ENCODE results near the gene IMMP2L. TPM values are rescaled to one million over a fixed set of nuclear protein-coding genes. Genes with fewer than 3 reads are reported as not detected.

IMMP2L gene
- total RNA-seq, 4 donors from 2014 or later, result 23.8 to 30.0 (median 27.7) TPM

GRCh38 chr7:111438369-111439289 is 123.7 kb downstream of the IMMP2L start:
- no peak overlapping the region for H3K27ac ChIP-seq
- WGBS, 2 donors, result 72 to 79% methylated on average over 3 of the region's 3 CpGs

DNA sequence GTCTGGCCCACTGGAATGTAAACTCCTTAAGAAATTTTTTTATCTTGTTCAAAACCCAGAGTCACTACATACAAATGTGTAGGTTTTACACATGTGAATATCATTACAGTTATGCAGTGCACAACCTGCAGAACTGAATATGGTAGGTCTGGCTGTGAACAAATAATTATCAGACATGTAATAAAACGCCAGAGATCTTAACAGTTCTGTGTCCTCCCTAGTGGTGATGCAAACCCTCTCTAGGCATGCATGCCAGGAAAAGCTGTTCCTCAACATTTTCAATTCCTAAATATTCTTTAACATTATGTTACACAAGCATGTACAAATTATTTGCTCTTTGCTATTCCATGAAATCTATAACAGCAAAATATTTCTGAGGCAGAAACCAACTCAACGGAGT is 124.6 kb downstream of the IMMP2L start:
- intact Hi-C loops (cut with DNase I), result no loop called here
- WGBS, 2 donors, result 91 to 100% methylated on average over 2 of the region's 2 CpGs
- H3K9me3 ChIP-seq, result no peaks in the 10 kb centered on the region
- no peaks in the 10 kb centered on the region for H3K36me3 ChIP-seq
- no peaks in the 10 kb centered on the region for H3K4me1 ChIP-seq
- H3K27me3 ChIP-seq, result no peaks in the 10 kb centered on the region
- no peak overlapping the region for H3K27ac ChIP-seq
- TF ChIP-seq POLR2A (IDR thresholded peaks at IDR 0.05) (no peak), CTCF (IDR thresholded peaks at IDR 0.05) (no peak)
- H3K4me3 ChIP-seq (replicated peaks in 1 of 3), result no peak overlapping the region
- DNase-seq, result no peak

More at GRCh38 chr7:111438369-111439289, 123.7 kb downstream of the IMMP2L start:
- intact Hi-C loops (cut with DNase I), result no loop called here
- Histone ChIP-seq H3K27me3 (no peaks in the 10 kb centered on the region), H3K36me3 (no peaks in the 10 kb centered on the region), H3K4me3 (replicated peaks in 1 of 3) (no peak overlapping the region), H3K9me3 (no peaks in the 10 kb centered on the region), H3K4me1 (no peaks in the 10 kb centered on the region)
- no peak for TF ChIP-seq POLR2A (IDR thresholded peaks at IDR 0.05)
- no peak for TF ChIP-seq CTCF (IDR thresholded peaks at IDR 0.05)
- no peak for DNase-seq

- WGBS, 2 donors, result 100% methylated on average over 1 of the region's 1 CpG
- Histone ChIP-seq H3K9me3 (no peaks in the 10 kb centered on the region), H3K4me1 (no peaks in the 10 kb centered on the region), H3K27me3 (no peaks in the 10 kb centered on the region), H3K36me3 (no peaks in the 10 kb centered on the region), H3K4me3 (replicated peaks in 1 of 3) (no peak overlapping the region), H3K27ac (no peak overlapping the region)
- intact Hi-C loops (cut with DNase I), result no loop called here
- TF ChIP-seq CTCF (IDR thresholded peaks at IDR 0.05) (no peak), POLR2A (IDR thresholded peaks at IDR 0.05) (no peak)
- no peak for DNase-seq
Measured at GRCh38 chr7:111436608-111437007, 125.7 kb downstream of the IMMP2L start.

GRCh38 chr7:111433426-111433825 is 128.9 kb downstream of the IMMP2L start:
- intact Hi-C loops (cut with DNase I), result no loop called here
- Histone ChIP-seq H3K4me1 (no peaks in the 10 kb centered on the region), H3K9me3 (no peaks in the 10 kb centered on the region), H3K27ac (no peak overlapping the region), H3K36me3 (no peaks in the 10 kb centered on the region), H3K27me3 (no peaks in the 10 kb centered on the region), H3K4me3 (replicated peaks in 1 of 3) (no peak overlapping the region)
- DNase-seq, result no peak
- WGBS, 2 donors, result 95 to 96% methylated on average over 2 of the region's 2 CpGs
- TF ChIP-seq POLR2A (IDR thresholded peaks at IDR 0.05) (no peak), CTCF (IDR thresholded peaks at IDR 0.05) (no peak)

GRCh38 chr7:111429781-111430180 is 132.5 kb downstream of the IMMP2L start:
- Histone ChIP-seq H3K36me3 (no peaks in the 10 kb centered on the region), H3K4me3 (replicated peaks in 1 of 3) (no peak overlapping the region), H3K9me3 (no peaks in the 10 kb centered on the region), H3K27me3 (no peaks in the 10 kb centered on the region), H3K27ac (no peak overlapping the region), H3K4me1 (no peaks in the 10 kb centered on the region)
- intact Hi-C loops (cut with DNase I), result no loop called here
- DNase-seq, result no peak
- TF ChIP-seq CTCF (IDR thresholded peaks at IDR 0.05) (no peak), POLR2A (IDR thresholded peaks at IDR 0.05) (no peak)

All from thyroid gland (tissue), 4 donors.